ENCODE results near the gene FUOM.

Gene FUOM

DNA sequence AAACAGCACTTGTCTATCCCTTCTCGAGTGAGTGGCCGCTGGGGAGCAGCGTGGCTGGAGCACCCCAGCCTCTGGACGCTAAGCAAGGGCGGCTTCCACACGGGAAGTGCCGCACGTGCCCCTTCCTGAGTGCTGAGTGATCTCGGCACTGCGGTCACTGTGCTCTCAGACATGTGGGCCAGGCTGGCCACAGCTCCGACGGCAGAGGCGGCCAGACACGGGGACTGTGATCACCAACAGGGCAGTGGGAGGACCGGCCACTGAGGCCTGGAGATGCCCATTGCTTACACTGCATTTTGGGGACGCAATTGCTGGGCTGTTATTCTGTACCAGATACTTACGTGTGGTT lies 8.3 kb upstream of the FUOM start:
- no peak for DNase-seq

DNA sequence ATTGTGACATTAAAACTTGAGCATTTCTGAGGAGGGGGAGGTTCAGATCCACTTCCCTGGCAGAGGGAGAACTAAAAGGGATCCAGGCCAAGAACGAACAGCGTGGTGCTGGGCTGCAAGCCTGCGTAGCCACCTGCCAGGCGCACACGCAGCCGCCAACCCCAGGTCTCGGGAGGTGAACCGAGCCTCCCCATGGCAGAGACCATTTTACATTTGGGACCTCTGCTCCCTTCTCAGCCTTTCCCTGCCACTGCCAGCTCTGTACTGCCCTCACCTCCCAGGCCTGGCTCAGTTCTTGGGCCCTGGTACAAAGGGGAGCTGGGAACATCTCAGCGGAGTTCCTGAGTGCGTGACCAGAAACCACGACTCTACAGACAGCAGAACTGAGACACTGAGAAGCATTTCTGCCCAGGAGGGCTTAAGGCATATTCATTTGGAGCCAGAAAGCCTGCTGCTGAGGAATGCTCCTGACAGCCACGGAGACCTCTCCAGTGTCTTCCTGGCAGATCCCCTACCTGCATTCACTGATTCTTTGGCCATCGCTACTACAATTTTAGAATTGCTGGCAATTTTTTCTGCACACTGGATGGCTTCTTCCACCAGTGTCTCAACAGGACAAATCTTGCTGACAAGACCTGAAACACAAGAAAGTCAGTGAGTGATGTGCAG lies 7.8 kb upstream of the FUOM start:
- no peak for DNase-seq

DNA sequence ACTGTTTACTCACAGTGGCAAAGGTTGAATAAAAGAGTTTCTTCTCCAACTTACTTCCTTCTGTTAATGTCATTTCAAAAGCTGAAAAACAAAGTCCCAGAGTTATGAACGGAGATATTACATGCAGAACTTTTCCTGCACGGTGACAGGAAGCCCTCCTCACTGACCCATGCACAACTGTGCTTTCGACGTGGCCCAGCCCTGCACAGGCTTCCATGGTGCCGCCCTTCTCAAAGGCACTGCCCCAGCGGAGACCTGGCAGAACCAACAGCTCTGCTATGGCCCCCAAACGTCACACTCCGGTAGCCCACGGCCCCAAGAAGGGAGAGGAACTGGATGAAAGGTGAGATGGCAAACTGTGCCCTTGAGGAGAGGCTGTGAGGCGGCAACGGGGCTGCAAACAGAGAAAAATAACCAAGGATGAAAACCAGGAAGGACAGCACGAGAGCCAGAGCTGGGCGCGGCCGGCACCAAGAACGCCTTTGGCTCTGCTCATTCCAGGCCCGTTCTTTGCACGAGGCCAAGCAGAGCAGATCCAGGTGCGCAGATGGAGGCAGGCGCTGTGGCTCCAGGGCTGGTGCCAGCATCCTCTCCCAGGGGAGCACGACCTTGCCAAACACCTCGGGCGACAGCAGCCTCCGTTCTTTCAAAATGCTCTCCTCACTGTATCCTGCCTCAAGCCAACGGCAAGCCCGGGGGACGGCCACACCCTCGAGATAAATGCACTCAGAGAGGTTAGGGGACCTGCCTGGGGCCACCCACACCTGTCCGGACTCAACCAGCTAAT lies 7.0 kb upstream of the FUOM start:
- DNase-seq, result no peak

DNA sequence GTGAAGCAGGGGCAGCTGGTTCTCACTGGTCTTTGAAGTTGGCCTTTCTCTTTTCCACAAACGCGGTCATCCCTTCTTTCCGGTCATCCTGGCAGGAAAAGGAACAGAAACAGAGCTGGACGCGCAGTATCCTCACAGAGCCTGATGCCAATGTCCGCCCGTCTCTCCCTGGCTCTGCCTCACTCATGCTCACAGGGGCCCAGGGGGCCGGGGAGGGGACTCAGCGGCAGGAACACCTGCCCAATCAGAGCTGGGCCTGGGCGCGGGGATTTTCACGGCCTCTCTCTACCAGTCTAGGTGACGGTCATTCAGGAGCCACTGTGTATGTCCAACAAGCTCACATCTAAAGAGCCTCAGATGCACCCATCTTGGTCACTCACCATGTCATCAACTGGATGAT lies 5.0 kb upstream of the FUOM start:
- no peak for DNase-seq

DNA sequence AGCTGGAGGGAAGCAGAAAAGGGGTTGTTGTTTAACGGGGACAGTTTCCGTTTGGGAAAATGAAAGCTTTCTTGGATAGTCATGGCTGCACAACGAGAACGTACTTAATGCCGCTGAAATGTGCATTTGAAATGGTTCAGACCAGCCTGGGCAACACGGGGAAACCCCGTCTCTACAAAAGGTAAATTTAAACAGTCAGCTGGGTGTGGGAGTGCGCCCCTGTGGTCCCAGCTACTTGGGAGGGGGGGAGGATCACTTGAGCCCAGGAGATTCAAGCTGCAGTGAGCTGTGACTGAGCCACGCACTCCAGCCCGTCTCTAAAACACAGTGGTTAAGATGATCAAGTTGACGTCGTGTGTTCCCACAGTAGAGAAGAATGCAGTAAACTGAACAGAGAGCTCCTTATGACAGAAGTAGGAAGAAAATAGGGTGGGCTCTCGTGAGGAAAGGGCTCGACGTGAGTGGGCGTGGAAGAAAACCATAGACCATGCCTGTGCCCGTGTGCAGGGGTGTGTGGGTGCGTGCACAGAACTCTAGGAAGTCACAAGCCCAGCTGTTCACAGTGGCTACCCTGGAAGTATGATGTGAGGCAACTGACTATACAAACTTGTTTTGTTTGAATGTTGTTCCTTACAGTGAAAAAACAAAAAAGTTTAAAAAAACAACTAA lies 4.1 kb upstream of the FUOM start:
- no peak for DNase-seq

DNA sequence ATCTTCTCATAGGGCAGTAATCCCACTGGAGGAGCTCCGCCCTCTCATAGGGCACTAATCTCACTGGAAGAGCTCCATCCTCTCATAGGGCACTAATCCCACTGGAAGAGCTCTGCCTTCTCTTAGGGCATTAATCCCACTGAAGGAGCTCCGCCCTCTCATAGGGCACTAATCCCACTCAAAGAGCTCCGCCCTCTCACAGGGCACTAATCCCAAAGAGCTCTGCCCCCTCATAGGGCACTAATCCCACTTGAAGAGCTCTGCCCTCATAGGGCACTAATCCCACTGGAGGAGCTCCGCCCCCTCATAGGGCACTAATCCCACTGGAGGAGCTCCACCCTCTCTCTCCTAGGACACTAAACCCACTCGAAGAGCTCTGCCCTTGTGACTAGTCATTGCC lies 3.4 kb upstream of the FUOM start:
- DNase-seq, result no peak

DNA sequence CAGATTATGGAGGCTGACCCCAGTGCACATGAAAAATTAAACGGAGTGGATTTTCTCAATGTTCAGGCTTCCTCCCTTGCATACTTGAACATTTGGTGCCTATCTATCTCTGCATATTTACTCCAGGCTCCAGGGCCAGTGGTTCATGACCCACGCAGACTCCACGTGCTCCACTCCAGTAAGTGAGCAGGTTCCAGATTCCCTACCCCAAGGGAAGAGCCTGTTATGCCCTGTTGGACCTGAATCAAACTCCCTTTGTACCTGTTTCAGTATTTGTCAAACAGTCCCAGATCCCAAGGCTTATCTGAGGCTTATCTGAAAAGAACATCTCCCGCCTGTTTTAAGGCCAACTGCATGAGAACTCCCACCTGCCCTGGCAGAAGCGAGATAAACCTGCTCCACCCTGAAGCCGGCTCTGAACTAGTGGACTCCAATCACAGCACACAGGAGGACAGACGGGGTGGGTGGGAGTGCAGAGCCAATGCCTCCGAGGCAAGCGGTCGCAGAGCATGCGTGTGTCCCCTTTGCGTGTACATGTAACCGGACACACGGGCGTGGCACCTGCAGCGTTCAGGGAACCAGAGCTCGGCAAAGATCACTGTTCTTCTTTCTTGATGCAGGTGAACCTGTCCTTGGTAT lies 2.3 kb upstream of the FUOM start:
- no peak for DNase-seq

DNA sequence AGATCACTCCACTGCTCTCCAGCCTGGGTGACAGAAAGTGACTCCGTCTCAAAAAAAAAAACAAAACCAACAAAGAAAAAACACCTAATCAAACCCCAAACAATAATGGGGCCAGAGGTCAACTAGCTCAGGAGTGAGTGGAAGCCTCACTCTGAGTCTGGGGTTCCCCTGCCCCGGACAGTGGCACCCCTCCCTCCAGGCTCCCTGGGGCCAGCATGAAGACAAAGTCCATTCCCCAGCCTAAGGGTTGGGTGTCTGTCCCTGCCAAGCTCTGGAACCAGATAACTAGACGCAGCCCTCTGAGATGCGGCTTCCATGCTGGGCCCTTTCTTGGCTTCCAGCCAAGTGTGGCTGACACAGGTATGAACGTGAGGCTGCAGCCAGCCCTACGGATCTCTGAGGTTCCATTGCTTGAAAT lies 1.7 kb upstream of the FUOM start:
- DNase-seq, result no peak

DNA sequence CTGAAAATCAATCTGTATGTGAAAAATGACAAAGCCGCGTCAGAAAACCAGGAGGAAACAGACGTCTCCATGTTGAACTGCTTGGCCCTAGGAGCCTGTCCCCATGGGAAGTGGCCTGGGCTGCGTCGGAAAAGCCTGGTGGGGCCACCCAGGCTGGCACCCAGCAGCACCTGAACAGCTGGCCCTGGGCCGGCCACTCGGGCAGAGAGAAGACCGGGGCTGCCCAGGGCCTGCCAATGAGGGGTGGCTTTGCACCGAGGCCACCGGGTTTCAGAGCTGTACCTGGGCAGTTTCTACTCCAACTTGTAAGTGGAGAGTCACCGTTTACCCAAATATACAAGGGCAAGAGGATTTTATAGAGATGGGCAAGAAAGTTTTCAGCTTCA lies 1.1 kb upstream of the FUOM start:
- no peak for DNase-seq

DNA sequence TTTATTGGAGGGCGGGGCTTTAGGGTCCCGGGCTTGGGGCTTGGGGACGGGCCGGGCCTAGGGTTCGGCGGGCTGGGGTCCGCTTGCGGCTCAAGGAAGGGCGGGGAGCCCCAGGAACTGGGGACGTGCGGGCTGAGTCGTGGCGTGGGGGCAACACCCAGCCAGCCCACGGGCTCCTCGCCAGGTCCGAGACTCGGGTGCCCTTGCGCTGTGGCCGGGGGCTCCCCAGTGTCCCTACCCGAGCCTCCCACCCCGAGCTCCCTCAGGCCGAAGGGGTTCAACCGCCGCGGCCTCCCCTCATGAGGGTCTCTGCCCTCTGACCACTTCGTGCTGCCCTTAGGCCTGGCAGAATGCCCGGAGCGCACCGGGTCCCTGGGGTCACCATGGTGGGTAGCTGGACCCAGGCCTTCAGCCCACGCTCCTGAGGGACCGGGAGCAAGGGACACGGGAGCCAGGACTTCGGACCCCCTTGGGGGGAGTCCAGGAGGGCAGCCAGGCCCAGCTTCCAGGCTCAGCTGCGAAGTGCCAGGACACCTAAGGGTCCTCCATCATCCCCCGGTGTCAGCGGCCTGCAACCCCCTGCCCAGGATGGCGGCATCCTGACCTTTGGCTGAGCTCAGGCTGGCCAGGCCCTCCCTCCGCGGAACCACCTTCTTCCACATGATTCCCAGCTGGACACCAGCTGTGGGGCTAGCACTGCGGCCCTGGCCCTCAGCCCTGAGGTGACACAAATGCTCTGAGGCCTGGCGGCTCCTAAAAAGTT lies 524 bp upstream of the FUOM start:
- DNase-seq, result no peak

DNA sequence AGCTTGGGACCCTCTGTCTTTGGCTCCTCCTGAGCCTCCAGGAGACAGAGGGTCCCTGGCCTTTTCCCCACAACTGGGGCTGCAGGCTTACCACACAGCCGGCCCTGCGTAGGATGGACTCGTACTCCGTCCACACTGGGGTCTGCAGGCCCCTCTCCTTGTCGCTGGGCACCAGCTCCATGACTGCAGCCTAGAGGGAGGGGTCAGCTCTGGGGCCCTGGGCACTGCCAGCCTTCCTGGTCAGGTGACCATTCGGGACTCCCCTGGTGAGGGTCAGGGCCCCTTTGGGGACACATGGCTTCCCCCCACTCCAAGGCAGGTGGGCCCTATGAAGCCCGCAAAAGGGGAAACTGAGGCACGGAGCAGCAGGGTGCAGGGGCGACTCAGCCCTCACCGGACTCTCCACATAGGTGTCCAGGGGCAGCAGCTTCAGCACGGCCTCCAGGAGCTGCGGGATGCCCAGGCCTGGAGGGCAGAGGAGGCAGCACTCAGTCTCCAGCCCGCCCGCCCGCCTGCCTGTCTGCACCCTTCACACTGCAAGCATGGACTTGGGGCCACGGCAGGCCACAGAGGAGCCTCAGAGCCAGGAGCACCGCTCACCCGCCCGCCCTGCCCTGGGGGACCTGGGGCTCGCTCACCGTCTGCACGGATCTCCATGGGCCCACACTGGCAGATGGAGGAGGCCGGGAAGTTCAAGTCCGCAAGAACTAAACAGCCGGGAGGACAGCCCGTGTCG lies 1.1 kb downstream of the FUOM start:
- DNase-seq, result no peak

DNA sequence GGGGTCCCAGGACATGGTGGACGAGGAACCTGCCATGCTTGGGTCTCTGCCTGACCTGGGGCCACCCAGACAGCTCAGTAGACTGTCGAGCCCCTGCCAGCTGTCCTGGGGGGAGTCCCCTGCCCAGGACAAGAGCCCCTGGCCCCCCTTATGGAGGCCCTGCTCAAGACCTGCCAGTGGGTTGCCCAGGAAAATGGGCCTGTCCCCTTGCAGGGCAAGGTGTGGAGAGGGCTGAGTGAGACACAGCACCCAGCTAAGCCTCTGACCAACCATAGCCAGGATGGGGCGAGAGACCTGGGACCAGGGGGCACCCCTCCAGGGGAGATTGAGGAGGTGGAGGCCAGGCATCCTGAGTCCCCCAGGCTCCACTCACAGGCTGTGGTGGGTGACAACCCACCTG lies 1.8 kb downstream of the FUOM start:
- DNase-seq, result no peak

DNA sequence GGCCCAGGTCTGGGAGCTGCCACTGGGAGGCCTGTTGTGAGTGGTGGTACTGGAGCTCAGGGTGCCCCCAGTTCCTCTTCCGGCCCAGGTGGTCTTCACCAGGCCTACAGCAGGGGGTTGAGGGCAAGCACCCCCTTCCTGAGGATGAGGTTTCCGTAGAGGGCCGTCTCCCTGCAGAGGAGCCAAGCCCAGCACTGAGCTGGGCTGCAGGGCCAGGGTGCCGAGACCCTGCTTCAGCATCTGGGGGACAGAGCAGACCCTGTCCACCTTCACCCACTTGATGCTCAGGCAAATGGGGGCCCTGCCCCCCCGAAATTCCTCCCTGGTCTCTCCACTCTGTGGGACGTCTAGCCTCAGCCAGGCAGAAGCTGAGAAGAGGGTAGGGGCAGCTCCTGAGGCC lies 2.6 kb downstream of the FUOM start:
- DNase-seq, result no peak

DNA sequence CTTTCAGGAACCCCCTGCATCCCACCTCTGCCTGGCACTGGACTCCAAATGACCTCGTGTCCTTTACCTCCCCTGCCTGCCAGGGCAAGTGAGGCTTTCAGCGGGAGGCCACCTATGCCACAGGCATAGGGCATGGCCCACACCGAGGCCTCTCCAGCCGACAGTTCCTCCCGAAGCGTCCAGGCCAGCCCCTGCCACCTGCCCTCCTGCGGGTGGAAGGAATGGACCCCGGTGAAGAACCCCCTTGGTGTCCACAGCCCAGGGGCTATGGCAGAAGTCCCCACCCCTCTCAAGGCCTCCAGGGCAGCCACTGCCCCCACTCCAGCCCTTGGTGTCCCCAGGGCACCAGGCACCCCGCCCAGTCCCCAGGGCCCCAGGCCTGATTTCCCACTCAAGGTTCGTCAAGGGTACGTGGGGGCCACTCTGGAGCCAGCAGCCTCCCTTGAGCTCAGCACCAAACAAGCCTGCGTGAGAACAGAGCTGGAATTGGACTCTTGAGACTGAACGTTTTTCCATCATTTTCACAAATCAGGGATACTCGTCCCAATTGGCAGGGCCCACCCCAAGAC lies 3.1 kb downstream of the FUOM start:
- no peak for DNase-seq

DNA sequence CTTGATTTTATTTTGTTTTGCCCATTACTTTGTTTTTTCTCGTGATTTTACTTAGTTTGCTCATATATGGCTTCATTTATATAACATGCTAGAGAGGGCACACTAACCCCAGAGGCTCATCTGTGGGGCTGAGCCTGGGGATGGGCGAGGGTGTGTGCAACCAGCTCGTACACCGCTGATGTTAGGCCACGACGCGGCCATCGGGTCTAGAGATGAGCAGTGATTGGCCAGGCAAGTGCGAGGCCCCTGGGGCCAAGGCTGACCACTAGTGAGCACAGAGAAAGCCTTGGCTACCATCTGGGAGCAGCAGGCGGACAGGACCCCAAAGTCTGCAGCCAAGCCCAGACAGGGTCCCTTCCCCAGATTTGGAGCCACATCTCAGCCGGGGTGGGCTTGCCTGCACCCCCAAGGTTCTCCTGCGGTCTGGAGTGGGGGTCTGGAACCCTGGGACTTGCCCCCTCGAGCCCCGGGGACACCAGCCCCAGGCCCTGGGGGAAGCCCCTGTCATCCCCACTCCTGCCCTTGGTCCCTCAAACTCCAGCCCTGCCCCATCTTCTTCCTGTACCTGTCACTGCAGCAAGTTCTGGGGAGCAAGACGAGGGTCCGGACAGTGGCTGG lies 3.7 kb downstream of the FUOM start:
- DNase-seq, result no peak

DNA sequence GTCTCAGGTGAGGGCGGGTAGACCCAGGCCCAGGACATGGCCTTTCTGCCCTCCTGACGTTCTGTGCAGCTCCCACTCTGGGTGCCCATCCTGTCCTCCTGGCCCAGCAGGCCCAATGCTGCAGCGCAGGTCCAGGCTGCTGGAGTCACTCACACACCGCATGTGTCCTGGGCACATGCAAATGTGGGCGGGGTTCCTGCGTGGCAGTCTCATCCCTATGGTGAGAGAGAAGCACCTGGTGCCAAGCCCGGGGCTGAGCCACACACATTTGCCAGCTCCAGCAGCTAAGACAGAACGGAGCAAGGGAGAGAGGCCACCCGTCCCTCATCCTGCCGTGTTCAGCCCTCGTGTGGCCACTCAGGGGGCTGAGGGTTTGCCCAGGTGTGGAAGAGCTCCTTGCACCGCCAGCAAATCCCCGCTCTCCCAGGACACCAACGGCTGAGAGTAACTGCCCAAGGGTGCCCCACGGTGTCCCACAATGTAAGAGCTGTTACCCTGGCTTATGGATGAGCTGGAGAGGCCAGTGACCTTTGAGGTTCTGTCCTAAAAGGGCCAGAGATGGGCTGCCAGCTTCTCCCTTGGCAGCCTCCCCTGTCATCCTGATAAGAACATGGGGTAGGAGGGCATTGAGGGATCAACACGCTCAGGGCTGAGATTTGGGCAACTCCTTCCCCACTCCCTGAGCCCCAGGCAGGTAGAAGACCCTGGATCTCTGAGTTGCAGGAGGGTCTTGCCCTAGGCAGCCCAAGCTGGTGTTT lies 4.4 kb downstream of the FUOM start:
- no peak for DNase-seq

DNA sequence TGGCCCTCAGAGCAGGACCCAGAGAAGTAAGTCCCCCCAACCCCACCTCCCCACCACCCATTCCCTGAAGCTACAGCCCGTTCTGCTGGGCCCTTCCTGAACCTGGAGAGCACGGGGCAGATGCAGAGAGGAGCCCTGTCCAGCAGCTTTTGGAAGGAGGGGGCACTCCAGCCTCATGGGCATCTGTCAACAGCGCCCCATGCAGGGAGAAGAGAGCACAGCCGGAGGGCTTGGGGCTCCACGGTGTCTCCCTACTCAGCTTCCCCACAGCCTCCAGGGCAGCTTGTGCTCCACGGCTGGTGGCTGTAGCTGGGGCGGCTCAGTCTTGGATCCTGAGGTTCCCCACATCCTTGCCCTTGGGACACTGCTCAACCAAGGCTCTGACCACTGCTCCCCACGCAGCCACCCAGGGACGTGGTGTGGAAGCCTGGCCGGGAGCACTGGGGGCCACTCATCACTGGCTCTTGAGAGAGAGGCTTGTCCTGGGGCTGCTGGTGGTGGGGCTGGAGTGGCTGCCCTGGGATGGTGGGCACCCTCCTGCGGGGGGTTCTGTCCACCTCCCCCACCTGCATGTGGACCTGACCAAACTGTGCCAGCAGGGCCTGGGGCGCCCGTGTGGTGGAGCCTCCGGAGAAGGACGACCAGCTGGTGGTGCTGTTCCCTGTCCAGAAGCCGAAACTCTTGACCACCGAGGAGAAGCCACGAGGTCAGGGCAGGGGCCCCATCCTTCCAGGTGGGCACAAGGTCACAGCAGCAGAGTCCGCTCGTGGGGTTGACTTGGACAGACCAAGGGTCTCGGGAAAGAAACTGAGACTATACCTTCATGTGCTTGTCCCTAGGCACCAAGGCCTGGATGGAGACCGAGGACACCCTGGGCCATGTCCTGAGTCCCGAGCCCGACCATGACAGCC lies 6.2 kb downstream of the FUOM start:
- no peak for DNase-seq

DNA sequence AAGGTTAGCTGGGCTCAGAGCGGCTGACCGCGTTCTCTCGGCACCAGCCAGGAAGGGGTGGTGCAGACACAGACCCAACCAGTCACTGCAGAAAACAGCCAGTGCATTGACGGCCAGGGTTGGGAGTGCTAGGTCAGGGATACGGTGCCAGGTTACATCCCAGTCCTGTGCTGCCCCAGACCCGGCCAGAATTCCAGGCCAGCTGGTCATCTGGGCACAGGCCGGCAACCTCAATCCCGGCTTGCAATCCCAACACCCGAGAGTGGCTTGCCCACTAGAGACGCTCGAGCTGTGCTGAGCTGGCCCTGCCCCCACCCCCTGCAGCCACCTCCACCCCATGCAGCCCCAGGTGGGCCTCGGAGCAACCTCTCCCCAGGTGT lies 6.9 kb downstream of the FUOM start:
- no peak for DNase-seq

DNA sequence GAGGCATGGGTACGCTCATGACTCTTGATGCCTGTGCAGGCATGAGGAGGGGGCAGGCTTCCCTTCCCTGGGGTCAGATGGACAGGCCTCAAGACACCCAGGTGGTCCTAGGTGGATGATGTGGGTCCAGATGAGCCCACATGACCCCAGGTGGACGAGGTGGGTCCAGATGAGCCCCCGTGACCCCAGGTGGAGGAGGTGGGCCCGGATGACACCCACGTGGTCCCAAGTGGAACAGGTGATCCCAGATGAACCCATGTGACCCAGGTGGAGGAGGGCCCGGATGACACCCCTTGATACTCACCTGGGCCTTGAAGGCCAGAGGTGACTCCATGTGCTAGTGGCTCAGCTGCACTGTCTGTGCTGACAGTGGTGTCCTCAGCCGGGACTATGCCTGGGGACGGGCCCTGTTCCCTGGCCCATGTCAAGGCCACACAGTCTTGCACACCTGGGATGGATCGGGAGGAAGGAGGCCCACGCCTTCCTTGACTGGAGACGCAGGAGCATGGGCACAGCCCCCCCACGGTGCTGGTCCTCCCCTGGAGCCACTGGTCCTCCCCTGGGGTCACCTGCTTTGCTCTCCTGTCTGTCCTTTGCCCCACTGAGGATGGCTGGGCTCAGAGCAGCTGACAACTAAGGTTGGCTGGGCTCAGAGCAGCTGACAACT lies 7.4 kb downstream of the FUOM start:
- no peak for DNase-seq

Data from stimulated activated CD4-positive, alpha-beta T cell treated with anti-CD3 and anti-CD28 coated beads, Interleukin-4, amount 100 ng/mL, for 1 hour (primary cell).